OCI-M2 (cell line): ENCODE measurements around the gene C19orf12.
"Not testable (repeated sequence)": the region's sequence is repeated elsewhere in the genome, so short reads cannot be mapped to it uniquely, and the experiment has no call there.

Source experiments
- DNase-seq: peaks from one replicate; lab custom pipeline; 2025; ENCODE audit not compliant: unreplicated experiment; lab: John Stamatoyannopoulos, UW

The C19orf12 gene

GRCh38 chr19:29731331-29731850 is 16.3 kb upstream of the C19orf12 start:
- no peak for DNase-seq

- no peak for DNase-seq
Measured at GRCh38 chr19:29727906-29728305, 12.8 kb upstream of the C19orf12 start.

GRCh38 chr19:29724746-29725145 is 9.7 kb upstream of the C19orf12 start:
- no peak for DNase-seq

GRCh38 chr19:29724102-29724641 is 9.1 kb upstream of the C19orf12 start:
- no peak for DNase-seq

- DNase-seq: no peak
Measured at GRCh38 chr19:29717051-29717450, 2.0 kb upstream of the C19orf12 start.

- peak; percentile 86 for DNase-seq
Measured at GRCh38 chr19:29715701-29716581, 880 bp upstream of the C19orf12 start.

- DNase-seq: no peak
Measured at GRCh38 chr19:29714371-29714952, 599 bp downstream of the C19orf12 start.

GRCh38 chr19:29712744-29713516 is 2.1 kb downstream of the C19orf12 start:
- DNase-seq: no peak

GRCh38 chr19:29711584-29712132 is 3.4 kb downstream of the C19orf12 start:
- DNase-seq: no peak

- not testable (repeated sequence) for DNase-seq
Measured at GRCh38 chr19:29709440-29709798, 5.6 kb downstream of the C19orf12 start.

GRCh38 chr19:29708554-29709439 is 6.3 kb downstream of the C19orf12 start:
- DNase-seq: no peak

- DNase-seq: no peak
Measured at GRCh38 chr19:29706635-29707034, 8.4 kb downstream of the C19orf12 start.

GRCh38 chr19:29705706-29706105 is 9.4 kb downstream of the C19orf12 start:
- DNase-seq: no peak

- no peak for DNase-seq
Measured at GRCh38 chr19:29704562-29705558, 10.2 kb downstream of the C19orf12 start.

- DNase-seq: no peak
Measured at GRCh38 chr19:29702963-29703320, 12.1 kb downstream of the C19orf12 start.

GRCh38 chr19:29702161-29702962 is 12.7 kb downstream of the C19orf12 start:
- DNase-seq: no peak

- no peak for DNase-seq
Measured at GRCh38 chr19:29700498-29700897, 14.6 kb downstream of the C19orf12 start.

GRCh38 chr19:29699861-29700260 is 15.2 kb downstream of the C19orf12 start:
- no peak for DNase-seq
